GM12878 (cell line): ENCODE measurements around the gene CCDC14. TPM values are rescaled to one million over a fixed set of nuclear protein-coding genes. Genes with fewer than 3 reads are reported as not detected.
"Not testable (repeated sequence)": the region's sequence is repeated elsewhere in the genome, so short reads cannot be mapped to it uniquely, and the experiment has no call there.

Source experiments
- ATAC-seq: fragments of 200-7000 bp; cut with Tn5 transposase; 3 replicates; pipeline ENCODE4 v1.9.1; 2020; ENCODE audit warnings: mild to moderate bottlenecking, moderate library complexity
- BruUV-seq: library from RNA; stranded (reverse); fragments of 400-500 nt; replicated peaks from 2 replicates; lab custom pipeline; 2021; lab: Mats Ljungman, UMichigan
- CTCF ChIA-PET: fragments of 300-600 bp; sonication (Branson Sonifier 250); formaldehyde crosslinking; extraction: SDS; loops from one replicate; lab custom pipeline; 2021; ENCODE audit warnings: inconsistent platforms; lab: Yijun Ruan, JAX
- POLR2A ChIA-PET: fragments of 350-600 bp; formaldehyde crosslinking; extraction: SDS; loops from one replicate; lab custom pipeline; 2021; ENCODE audit warnings: inconsistent platforms; lab: Charles Lee
- RAD21 ChIA-PET: fragments of 300-600 bp; sonication (Branson Sonifier 250); formaldehyde crosslinking; loops from one replicate; lab custom pipeline; 2023; ENCODE audit warnings: antibody characterized with exemption; ENCODE audit not compliant: unreplicated experiment; lab: Charles Lee
- SMC1A ChIA-PET: fragments of 300-600 bp; sonication (Branson Sonifier 250); formaldehyde crosslinking; loops from one replicate; lab custom pipeline; 2023; ENCODE audit not compliant: unreplicated experiment, uncharacterized antibody; lab: Charles Lee
- DNase-seq: peaks from one replicate; pipeline ENCODE4 v3.0.0-alpha.2; 2011; ENCODE audit warnings: low read depth, low spot score
- FAIRE-seq: peaks from 3 replicates; lab custom pipeline; 2011; peaks lifted over from hg19 to GRCh38; lab: Jason Lieb, UNC
- H2AFZ ChIP-seq: 2 replicates; pipeline ENCODE4 v1.6.0; 2011; ENCODE audit warnings: low read depth, low read length, control low read depth; ENCODE audit not compliant: control insufficient read depth
- H3K27ac ChIP-seq: 2 replicates; pipeline ENCODE4 v1.5.1; 2011; ENCODE audit warnings: control low read depth; ENCODE audit not compliant: control insufficient read depth, insufficient read depth
- H3K27me3 ChIP-seq, 2 experiments: replicated peaks in 1 of 2; 2 replicates each; pipeline versions ENCODE4 v1.6.0 to v1.6.1; 2011; ENCODE audit warnings: low read length in 1 of 2; ENCODE audit not compliant: control insufficient read depth in 2 of 2, insufficient read depth in 2 of 2
- H3K36me3 ChIP-seq, 2 experiments: 2 replicates each; pipeline ENCODE4 v1.5.1; 2011; ENCODE audit warnings: low read length in 1 of 2; ENCODE audit not compliant: control insufficient read depth in 2 of 2, insufficient read depth in 2 of 2
- H3K4me1 ChIP-seq: 2 replicates; pipeline ENCODE4 v1.6.1; 2011; ENCODE audit warnings: mild to moderate bottlenecking, low read length, moderate library complexity, mixed read lengths; ENCODE audit not compliant: control insufficient read depth, insufficient read depth
- H3K4me2 ChIP-seq: 2 replicates; pipeline ENCODE4 v1.6.0; 2011; ENCODE audit warnings: control low read depth; ENCODE audit not compliant: control insufficient read depth, insufficient read depth
- H3K4me3 ChIP-seq: fragments of 200-600 bp; sonication (generic); 2 replicates; pipeline ENCODE4 v1.5.1; 2016
- H3K79me2 ChIP-seq: 2 replicates; pipeline ENCODE4 v1.6.0; 2011; ENCODE audit warnings: low read length; ENCODE audit not compliant: control insufficient read depth, insufficient read depth
- H3K9ac ChIP-seq: 2 replicates; pipeline ENCODE4 v1.8.0; 2011; ENCODE audit warnings: low read length, control low read depth, mixed read lengths; ENCODE audit not compliant: control insufficient read depth, insufficient read depth
- H3K9me3 ChIP-seq: replicated peaks from 3 replicates; pipeline ENCODE4 v1.5.1; 2011; ENCODE audit warnings: mild to moderate bottlenecking, low read length; ENCODE audit not compliant: control insufficient read depth, insufficient read depth
- H4K20me1 ChIP-seq: 2 replicates; pipeline ENCODE4 v1.6.0; 2011; ENCODE audit not compliant: control insufficient read depth, insufficient read depth
- CEBPZ ChIP-seq: fragments of 150-350 bp; IDR thresholded peaks from 2 replicates; pipeline ENCODE4 v1.6.1; 2016; ENCODE audit warnings: low read depth, low read length
- POLR2AphosphoS2 ChIP-seq: IDR thresholded peaks from 2 replicates; pipeline ENCODE4 v1.6.1; 2011; ENCODE audit warnings: low read depth, mild to moderate bottlenecking, low read length, improper control_type of control experiment, moderate library complexity
- RUNX3 ChIP-seq: IDR thresholded peaks from 2 replicates; pipeline ENCODE4 v1.6.1; 2012; ENCODE audit warnings: low read length, inconsistent platforms
- ZNF217 ChIP-seq: fragments of 450-650 bp; IDR thresholded peaks from 2 replicates; pipeline ENCODE4 v1.6.1; 2017; ENCODE audit warnings: antibody characterized with exemption, mild to moderate bottlenecking
- WGBS: methylation state at CpG from one replicate; pipeline ENCODE4 v1.1.6; 2016; ENCODE audit warnings: low lambda C conversion rate; ENCODE audit not compliant: insufficient replicate concordance, insufficient coverage; ENCODE audit errors: missing lambda C conversion rate; 5-methylcytosine and 5-hydroxymethylcytosine counted together
- in situ Hi-C: fragments of 300-500 bp; cut with MboI; formaldehyde crosslinking; loops from 9 replicates; pipeline ENCODE4 v1.14.3; 2018; ENCODE audit warnings: mixed read lengths
- intact Hi-C: fragments of 100-400 bp; cut with micrococcal nuclease; formaldehyde crosslinking; loops from one replicate; pipeline ENCODE4 v1.14.2; 2022; ENCODE audit not compliant: unreplicated experiment
- polyA plus RNA-seq, 11 experiments: library from polyadenylated mRNA; depleted of rRNA in 4 of 11; unstranded in 6 of 11; stranded (reverse) in 5 of 11; fragments of >200 nt; fragmentation: Nextera tagmentation in 4 of 11; fragmentation: Illumina TruSeq in 1 of 11; extraction: Ambion mirVana in 4 of 11; extraction: Trizol in 1 of 11; gene quantifications; 1 replicate in 1 of 11; 2 replicates in 10 of 11; pipeline versions ENCODE4 v1.2.1 to v1.2.3, GENCODE V29; 2011 to 2016; ENCODE audit warnings: inconsistent platforms in 2 of 11, missing spikeins in 2 of 11, low read depth in 1 of 11
- total RNA-seq, 4 experiments: library from RNA; depleted of rRNA in 3 of 4; stranded (reverse); fragments of >200 nt in 3 of 4; fragmentation: Illumina TruSeq in 1 of 4; extraction: Trizol in 1 of 4; gene quantifications; 2 replicates each; pipeline versions ENCODE4 v1.2.1 to v1.2.3, GENCODE V29; 2013 to 2021

CCDC14 gene
- total and polyA plus RNA-seq, 10 of the 15 experiments (the other 5 are each of a cell fraction or from before 2014, with no cell fraction given), result 15.9 to 104 (median 43.0) TPM

- H3K9ac ChIP-seq, H3K27me3 ChIP-seq, H3K4me1 ChIP-seq, ATAC-seq, POLR2A ChIA-PET, H3K9me3 ChIP-seq, intact Hi-C loops, H3K36me3 ChIP-seq, FAIRE-seq, CTCF ChIA-PET, H2AFZ ChIP-seq, DNase-seq, in situ Hi-C loops, BruUV-seq, H4K20me1 ChIP-seq, H3K4me3 ChIP-seq, H3K4me2 ChIP-seq, RAD21 ChIA-PET, H3K79me2 ChIP-seq, H3K27ac ChIP-seq: not testable (repeated sequence)
- WGBS, result 13% methylated on average over 4 of the region's 7 CpGs
- SMC1A ChIA-PET, result interaction anchor here (1.0 kb wide), 1 partner anchor 10 kb away, joined by 3 read pairs; no protein-coding TSS in a partner anchor
These were observed 14.0 kb upstream of the CCDC14 start for GRCh38 chr3:123975030-123975429.

- Histone ChIP-seq H3K79me2 (no peaks in the 10 kb centered on the region), H3K4me3 (no peak overlapping the region), H2AFZ (no peak overlapping the region), H3K9ac (no peak overlapping the region), H3K9me3 (no peaks in the 10 kb centered on the region), H3K27ac (no peak overlapping the region), H3K27me3 (peaks cover 0 to 10% of the 10 kb centered on the region in 2 experiments; a peak in 2 of 4 replicates), H3K4me1 (no peaks in the 10 kb centered on the region), H4K20me1 (no peaks in the 10 kb centered on the region), H3K4me2 (no peak overlapping the region), H3K36me3 (no peaks in the 10 kb centered on the region)
- ChIA-PET POLR2A (no interaction called here), SMC1A (no interaction called here), RAD21 (no interaction called here), CTCF (interaction anchor here (1.0 kb wide), 1 partner anchor 11 kb away, joined by 3 read pairs; no protein-coding TSS in a partner anchor)
- DNase-seq (no peak), FAIRE-seq (no peak), ATAC-seq (no peak)
- intact Hi-C loops, result no loop called here
- in situ Hi-C loops, result no loop called here
- BruUV-seq, result no TSS peak
- no peak for TF ChIP-seq RUNX3
- no peak for TF ChIP-seq ZNF217
- no peak for TF ChIP-seq CEBPZ
- TF ChIP-seq POLR2AphosphoS2, result no peak
These were observed 10.4 kb upstream of the CCDC14 start for GRCh38 chr3:123971406-123971805.

GRCh38 chr3:123967260-123967659 is 6.2 kb upstream of the CCDC14 start:
- POLR2A ChIA-PET, CTCF ChIA-PET, H3K36me3 ChIP-seq, H3K9me3 ChIP-seq, DNase-seq, BruUV-seq, intact Hi-C loops, FAIRE-seq, RAD21 ChIA-PET, H3K4me1 ChIP-seq, H3K79me2 ChIP-seq, H3K4me2 ChIP-seq, H2AFZ ChIP-seq, ATAC-seq, H3K9ac ChIP-seq, H3K27ac ChIP-seq, SMC1A ChIA-PET, in situ Hi-C loops, H3K4me3 ChIP-seq, H4K20me1 ChIP-seq: not testable (repeated sequence)
- WGBS, result 0% methylated on average over 1 of the region's 2 CpGs
- peaks cover 0 to 10% of the 10 kb centered on the region in 2 experiments; a peak in 2 of 4 replicates for H3K27me3 ChIP-seq
